Stomach smooth muscle (tissue), 2 donors: ENCODE results near the gene PLXNB2.

Experiments used
- H3K27ac ChIP-seq: one replicate; pipeline ENCODE4 v1.7.0; 2013; ENCODE audit warnings: mild to moderate bottlenecking, low read length, inconsistent platforms
- H3K27me3 ChIP-seq, 2 donors: one replicate each; pipeline ENCODE4 v1.7.0; 2013; ENCODE audit warnings: low read length in 2 of 2; ENCODE audit not compliant: insufficient read depth in 2 of 2, control insufficient read depth in 1 of 2
- H3K36me3 ChIP-seq, 2 donors: one replicate each; pipeline ENCODE4 v1.7.0; 2013; ENCODE audit warnings: low read length in 2 of 2; ENCODE audit not compliant: control insufficient read depth in 2 of 2, insufficient read depth in 2 of 2
- H3K4me1 ChIP-seq: one replicate; pipeline ENCODE4 v1.7.0; 2013; ENCODE audit warnings: low read length; ENCODE audit not compliant: control insufficient read depth, insufficient read depth
- H3K4me3 ChIP-seq, 2 donors: one replicate each; pipeline ENCODE4 v1.7.0; 2013; ENCODE audit warnings: low read length in 2 of 2
- H3K9ac ChIP-seq, 2 donors: one replicate each; pipeline ENCODE4 v1.7.0; 2013; ENCODE audit warnings: low read length in 2 of 2, mild to moderate bottlenecking in 1 of 2
- H3K9me3 ChIP-seq, 2 donors: one replicate each; pipeline ENCODE4 v1.7.0; 2013; ENCODE audit warnings: low read length in 2 of 2; ENCODE audit not compliant: control insufficient read depth in 2 of 2
- donor health status: healthy.
- donor health status: Pancreatic carcinoma.

The PLXNB2 gene

GRCh38 chr22:50316114-50317065 is 8.9 kb upstream of the PLXNB2 start:
- Histone ChIP-seq H3K4me3 (no peak overlapping the region), H3K9ac (no peak overlapping the region), H3K4me1 (peaks cover 3% of the 10 kb centered on the region), H3K27ac (no peak overlapping the region), H3K36me3 (no peaks in the 10 kb centered on the region), H3K9me3 (no peaks in the 10 kb centered on the region), H3K27me3 (no peaks in the 10 kb centered on the region)

- H3K9ac ChIP-seq: no peak overlapping the region
- H3K36me3 ChIP-seq: no peaks in the 10 kb centered on the region
- no peaks in the 10 kb centered on the region for H3K9me3 ChIP-seq
- peaks cover 3% of the 10 kb centered on the region for H3K4me1 ChIP-seq
- no peak overlapping the region for H3K4me3 ChIP-seq
- H3K27me3 ChIP-seq: no peaks in the 10 kb centered on the region
- H3K27ac ChIP-seq: no peak overlapping the region
Observed at GRCh38 chr22:50315289-50316113, 8.1 kb upstream of the PLXNB2 start.

- H3K36me3 ChIP-seq: no peaks in the 10 kb centered on the region
- peaks cover 3% of the 10 kb centered on the region for H3K4me1 ChIP-seq
- H3K4me3 ChIP-seq: no peak overlapping the region
- H3K27ac ChIP-seq: no peak overlapping the region
- H3K9me3 ChIP-seq: no peaks in the 10 kb centered on the region
- no peak overlapping the region for H3K9ac ChIP-seq
- H3K27me3 ChIP-seq: no peaks in the 10 kb centered on the region
Observed at GRCh38 chr22:50314455-50315288, 7.2 kb upstream of the PLXNB2 start.

GRCh38 chr22:50314081-50314454 is 6.6 kb upstream of the PLXNB2 start:
- no peak overlapping the region for H3K27ac ChIP-seq
- H3K9me3 ChIP-seq: no peaks in the 10 kb centered on the region
- H3K27me3 ChIP-seq: no peaks in the 10 kb centered on the region
- H3K9ac ChIP-seq: no peak overlapping the region
- H3K36me3 ChIP-seq: no peaks in the 10 kb centered on the region
- no peak overlapping the region for H3K4me3 ChIP-seq
- peaks cover 8% of the 10 kb centered on the region for H3K4me1 ChIP-seq

- no peak overlapping the region for H3K27ac ChIP-seq
- H3K9ac ChIP-seq: no peak overlapping the region
- H3K27me3 ChIP-seq: no peaks in the 10 kb centered on the region
- H3K9me3 ChIP-seq: no peaks in the 10 kb centered on the region
- H3K4me3 ChIP-seq: no peak overlapping the region
- peaks cover 12% of the 10 kb centered on the region for H3K4me1 ChIP-seq
- H3K36me3 ChIP-seq: no peaks in the 10 kb centered on the region
Observed at GRCh38 chr22:50313600-50313999, 6.2 kb upstream of the PLXNB2 start.

GRCh38 chr22:50313021-50313420 is 5.6 kb upstream of the PLXNB2 start:
- Histone ChIP-seq H3K27ac (no peak overlapping the region), H3K4me3 (no peak overlapping the region), H3K9me3 (no peaks in the 10 kb centered on the region), H3K4me1 (peaks cover 18% of the 10 kb centered on the region), H3K9ac (no peak overlapping the region), H3K27me3 (no peaks in the 10 kb centered on the region), H3K36me3 (no peaks in the 10 kb centered on the region)

GRCh38 chr22:50312371-50312770 is 4.9 kb upstream of the PLXNB2 start:
- Histone ChIP-seq H3K27ac (no peak overlapping the region), H3K4me1 (peaks cover 21% of the 10 kb centered on the region), H3K9me3 (no peaks in the 10 kb centered on the region), H3K9ac (no peak overlapping the region), H3K36me3 (no peaks in the 10 kb centered on the region), H3K27me3 (no peaks in the 10 kb centered on the region), H3K4me3 (no peak overlapping the region)

GRCh38 chr22:50311606-50312351 is 4.3 kb upstream of the PLXNB2 start:
- Histone ChIP-seq H3K4me3 (no peak overlapping the region), H3K27me3 (no peaks in the 10 kb centered on the region), H3K36me3 (no peaks in the 10 kb centered on the region), H3K9me3 (no peaks in the 10 kb centered on the region), H3K9ac (no peak overlapping the region), H3K27ac (no peak overlapping the region), H3K4me1 (peaks cover 21% of the 10 kb centered on the region)

GRCh38 chr22:50310949-50311444 is 3.6 kb upstream of the PLXNB2 start:
- no peak overlapping the region for H3K27ac ChIP-seq
- H3K4me1 ChIP-seq: peaks cover 25% of the 10 kb centered on the region
- H3K36me3 ChIP-seq: no peaks in the 10 kb centered on the region
- H3K27me3 ChIP-seq: no peaks in the 10 kb centered on the region
- no peaks in the 10 kb centered on the region for H3K9me3 ChIP-seq
- H3K4me3 ChIP-seq: no peak overlapping the region
- no peak overlapping the region for H3K9ac ChIP-seq
